NCI-H2081 (cell line): ENCODE data around the gene STX10.
"Not testable (repeated sequence)": the region's sequence is repeated elsewhere in the genome, so short reads cannot be mapped to it uniquely, and the experiment has no call there.

Source experiments
- DNase-seq, 2 experiments: peaks; one replicate each; lab custom pipeline; 2025; lab: John Stamatoyannopoulos, UW

STX10 gene, protein sequence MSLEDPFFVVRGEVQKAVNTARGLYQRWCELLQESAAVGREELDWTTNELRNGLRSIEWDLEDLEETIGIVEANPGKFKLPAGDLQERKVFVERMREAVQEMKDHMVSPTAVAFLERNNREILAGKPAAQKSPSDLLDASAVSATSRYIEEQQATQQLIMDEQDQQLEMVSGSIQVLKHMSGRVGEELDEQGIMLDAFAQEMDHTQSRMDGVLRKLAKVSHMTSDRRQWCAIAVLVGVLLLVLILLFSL

DNA sequence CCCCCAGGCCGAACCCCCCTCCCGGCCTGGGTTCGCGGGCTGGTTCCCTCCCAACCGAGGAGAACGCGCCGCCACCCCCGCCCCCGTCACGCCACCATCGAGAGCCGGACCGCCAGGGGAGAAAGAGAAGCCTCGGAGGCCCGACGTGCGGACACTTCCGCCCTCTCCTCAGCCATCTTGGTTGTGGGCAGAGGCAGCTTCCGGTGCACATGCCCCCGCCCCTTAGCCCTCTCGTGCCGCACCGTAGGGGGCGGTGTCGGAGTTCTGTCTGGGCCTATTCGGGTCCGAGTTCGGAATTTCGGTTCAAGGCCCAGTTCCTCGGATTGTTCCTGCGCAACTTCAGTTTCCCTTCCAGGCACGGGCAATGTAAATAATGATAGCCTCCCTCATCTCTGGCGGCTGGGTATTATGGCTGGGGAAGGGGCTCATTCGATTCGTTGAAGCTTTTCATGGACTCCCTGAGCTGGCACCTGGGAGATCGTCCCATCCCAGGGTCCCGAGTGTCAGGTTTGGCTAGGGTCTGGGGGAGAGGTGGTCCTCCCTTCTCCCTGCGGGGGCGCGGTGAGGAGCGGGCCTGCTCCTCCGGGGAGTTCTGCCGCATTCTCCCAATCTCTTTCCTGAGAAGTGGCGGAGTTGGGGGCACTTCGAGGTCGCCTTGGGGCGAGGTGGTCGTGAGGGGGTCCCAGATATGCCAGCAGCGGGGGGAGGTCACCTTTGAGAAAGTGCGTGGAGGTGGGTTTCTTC lies at the start of gene STX10, which contains the start of gene IER2:
Gene STX10, minus strand, starts transcription at position 189 of the 744 bp plus-strand sequence. CDS start 202 bp downstream, outside the sequence.
Gene IER2, plus strand, starts transcription at position 225 of the 744 bp plus-strand sequence. CDS start 2,776 bp downstream, outside the sequence.
- peak; percentile 84 to 94 for DNase-seq

DNA sequence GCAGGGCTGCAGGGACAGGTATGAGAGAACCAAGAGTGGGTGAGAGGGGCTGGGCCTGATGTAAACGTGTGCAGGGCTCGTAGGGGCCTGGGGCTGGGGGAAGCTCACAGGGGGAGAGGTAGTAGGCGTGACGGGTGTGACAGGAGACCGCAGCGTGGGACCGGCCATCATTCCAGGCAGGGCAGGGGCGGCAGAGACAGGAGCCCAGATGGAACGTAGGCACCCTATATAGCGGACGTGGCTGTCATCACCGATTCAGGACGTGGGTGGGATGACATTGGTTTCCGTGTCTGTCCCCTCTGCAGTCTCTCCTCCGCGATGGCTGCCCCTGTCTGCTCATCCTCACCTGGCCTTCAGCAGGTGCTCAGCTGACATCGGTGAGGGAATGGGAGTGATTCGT lies 48.5 kb upstream of the STX10 start:
- DNase-seq: no peak

DNA sequence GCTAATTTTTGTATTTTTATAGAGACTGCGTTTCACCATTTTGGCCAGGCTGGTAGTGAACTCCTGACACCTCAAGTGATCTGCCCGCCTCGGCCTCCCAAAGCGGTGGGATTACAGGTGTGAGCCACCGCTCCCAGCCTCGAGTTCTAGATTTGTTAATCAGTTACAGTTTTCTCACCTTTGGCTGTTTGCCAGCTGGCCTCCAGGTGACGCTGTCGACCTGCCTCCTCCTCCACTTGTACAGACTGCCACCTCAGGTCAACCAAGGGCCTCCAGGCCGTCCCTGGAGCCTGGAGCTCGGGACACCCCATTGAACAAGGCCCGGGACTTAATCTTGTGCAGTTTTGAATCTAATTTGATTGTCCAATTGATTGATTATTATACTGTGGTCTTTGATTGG lies 45.5 kb upstream of the STX10 start:
- DNase-seq: no peak

DNA sequence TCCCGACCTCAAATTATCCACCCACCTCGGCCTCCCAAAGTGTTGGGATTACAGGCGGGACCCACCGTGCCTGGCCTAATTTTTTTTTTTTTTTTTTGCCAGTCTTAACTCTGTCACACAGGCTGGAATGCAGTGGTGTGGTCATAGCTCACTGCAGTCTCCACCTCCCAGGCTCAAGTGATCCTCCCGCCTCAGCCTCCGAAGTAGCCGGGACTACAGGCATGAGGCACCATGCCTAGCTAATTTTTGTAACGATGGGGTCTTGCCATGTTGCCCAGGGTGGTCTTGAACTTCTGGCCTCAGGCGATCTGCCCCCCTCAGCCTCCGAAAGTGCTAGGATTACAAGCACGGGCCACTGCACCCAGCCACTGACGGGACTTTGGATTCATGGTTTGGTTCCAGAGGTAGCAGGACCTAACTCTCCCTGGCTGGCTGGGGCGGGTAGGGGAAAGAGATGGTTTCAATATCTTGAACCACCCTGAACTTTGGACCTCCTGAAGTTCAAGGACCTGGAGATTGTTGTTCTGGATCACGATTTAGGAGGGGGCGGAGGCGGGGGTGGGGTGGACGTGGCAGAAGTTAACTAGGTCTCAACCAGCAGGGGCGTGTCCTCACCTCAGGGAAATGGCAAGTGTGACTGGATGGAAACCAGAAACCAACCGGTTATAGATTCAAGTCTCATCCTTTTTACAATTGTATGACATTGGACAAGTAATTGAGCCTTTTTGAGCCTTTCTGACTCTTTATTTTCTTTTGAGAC lies 40.8 kb upstream of the STX10 start:
- no peak for DNase-seq

DNA sequence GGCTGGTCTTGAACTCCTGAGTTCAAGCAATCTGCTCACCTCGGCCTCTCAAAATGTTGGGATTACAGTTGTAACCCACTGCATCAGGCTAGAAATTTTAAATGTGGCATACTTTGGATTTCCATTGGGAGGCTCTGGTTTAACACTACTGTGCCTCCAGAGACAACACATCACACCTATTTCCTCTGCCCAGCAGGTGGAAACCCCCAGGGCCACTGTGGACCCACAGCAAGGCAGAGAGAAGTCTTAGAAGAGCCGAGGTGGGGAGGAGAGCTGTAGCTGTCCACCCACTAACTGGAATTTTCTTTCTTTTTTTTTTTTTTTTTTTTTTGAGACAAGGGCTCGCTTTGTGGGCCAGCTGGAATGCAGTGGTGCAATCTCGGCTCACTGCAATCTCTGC lies 39.4 kb upstream of the STX10 start:
- DNase-seq: no peak

DNA sequence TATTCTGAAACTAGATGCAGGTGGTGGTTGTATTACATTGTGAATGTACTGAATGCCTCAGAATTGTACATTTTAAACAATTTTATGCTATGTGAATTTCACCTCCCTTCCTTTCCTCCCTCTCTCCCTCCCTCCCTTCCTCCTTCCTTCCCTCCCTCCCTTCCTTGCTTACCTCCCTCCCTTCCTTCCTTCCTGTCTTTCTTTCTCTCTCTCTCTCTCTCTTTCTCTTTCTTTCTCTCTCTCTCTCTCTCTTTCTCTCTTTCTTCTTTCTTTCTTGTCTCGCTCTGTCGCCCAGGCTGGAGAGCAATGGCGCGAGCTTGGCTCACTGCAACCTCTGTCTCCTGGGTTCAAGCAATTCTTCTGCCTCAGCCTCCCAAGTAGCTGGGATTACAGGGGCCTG lies 37.2 kb upstream of the STX10 start:
- DNase-seq: no peak

DNA sequence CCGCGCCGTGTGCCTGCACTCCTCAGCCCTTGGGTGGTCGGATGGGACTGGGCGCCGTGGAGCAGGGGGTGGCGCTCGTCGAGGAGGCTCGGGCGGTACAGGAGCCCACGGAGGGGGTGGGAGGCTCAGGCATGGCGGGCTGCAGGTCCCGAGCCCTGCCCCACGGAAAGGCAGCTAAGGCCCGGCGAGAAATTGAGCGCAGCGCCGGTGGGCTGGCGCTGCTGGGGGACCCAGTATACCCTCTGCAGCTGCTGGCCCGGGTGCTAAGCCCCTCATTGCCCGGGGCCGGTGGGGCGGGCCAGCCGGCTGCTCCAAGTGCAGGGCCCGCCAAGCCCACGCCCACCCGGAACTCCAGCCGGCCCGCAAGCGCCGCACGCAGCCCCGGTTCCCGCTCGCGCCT lies 36.5 kb upstream of the STX10 start:
- not testable (repeated sequence) for DNase-seq

DNA sequence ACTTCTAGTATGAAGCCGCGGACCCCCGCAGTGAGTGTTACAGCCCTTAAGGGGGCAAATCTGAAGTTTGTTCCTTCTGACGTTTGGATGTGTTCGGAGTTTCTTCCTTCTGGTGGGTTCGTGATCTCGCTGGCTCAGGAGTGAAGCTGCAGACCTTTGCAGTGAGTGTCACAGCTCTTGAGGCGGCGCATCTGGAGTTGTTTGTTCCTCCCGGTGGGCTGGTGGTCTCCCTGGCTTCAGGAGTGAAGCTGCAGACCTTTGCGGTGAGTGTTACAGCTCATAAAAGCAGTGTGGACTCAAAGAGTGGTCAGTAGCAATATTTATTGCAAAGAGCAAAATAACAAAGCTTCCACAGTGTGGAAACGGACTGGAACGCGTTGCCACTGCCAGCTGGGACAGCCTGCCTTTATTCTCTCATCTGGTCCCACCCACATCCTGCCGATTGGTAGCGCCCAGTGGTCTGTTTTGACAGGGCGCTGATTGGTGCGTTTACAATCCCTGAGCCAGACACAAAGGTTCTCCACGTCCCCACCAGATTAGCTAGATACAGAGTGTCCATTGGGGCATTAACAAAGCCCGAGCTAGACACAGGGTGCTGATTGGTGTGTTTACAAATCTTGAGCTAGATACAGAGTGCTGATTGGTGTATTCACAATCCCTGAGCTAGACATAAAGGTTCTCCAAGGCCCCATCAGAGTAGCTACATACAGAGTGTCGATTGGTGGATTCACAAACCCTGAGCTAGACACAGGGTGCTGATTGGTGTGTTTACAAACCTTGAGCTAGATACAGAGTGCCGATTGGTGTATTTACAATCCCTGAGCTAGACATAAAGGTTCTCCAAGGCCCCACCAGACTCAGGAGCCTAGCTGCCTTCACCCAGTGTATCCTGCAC lies 35.8 kb upstream of the STX10 start:
- not testable (repeated sequence) for DNase-seq

DNA sequence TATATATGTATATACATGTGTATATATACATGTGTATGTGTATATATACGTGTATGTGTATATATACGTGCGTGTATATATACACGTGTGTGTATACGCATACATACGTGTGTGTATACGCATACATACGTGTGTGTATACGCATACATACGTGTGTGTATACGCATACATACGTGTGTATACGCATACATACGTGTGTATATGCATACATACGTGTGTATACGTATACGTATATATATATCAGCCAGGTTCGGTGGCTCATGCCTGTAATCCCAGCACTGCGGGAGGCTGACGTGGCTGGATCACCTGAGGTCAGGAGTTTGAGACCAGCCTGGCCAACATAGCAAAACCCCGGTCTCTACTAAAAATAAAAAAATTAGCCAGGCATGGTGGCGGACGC lies 34.8 kb upstream of the STX10 start:
- not testable (repeated sequence) for DNase-seq

DNA sequence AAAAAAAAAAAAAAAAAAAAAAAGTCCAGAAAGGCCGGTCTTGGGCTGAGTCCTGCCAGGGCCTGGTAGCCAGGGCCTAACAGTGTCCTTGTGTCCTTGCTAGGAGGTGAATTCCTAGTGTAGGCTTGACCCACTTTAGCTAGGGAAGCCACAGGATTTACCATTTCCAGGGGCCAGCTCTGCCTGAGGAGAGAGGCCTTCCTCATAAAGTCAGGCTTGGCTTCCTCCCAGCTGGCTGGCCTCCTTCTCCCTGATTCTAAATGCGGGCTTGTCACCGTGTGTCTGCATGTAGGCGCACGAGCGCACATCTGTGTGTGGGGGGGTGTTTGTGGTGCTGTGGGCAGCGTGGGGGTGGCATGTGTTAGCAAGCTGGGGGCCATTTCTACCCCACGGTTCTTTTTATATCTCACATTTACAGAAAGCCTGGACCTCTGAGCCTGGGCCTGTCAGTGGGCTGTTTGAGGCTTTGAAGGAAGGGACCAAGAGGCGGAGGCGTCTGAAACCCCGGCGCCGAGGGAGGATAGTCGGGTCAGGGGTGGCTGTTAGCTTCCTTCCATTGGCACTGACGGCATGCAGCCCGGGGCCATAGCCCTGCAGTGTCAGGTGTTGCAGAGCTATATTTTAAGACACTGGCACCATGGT lies 31.7 kb upstream of the STX10 start:
- no peak for DNase-seq

DNA sequence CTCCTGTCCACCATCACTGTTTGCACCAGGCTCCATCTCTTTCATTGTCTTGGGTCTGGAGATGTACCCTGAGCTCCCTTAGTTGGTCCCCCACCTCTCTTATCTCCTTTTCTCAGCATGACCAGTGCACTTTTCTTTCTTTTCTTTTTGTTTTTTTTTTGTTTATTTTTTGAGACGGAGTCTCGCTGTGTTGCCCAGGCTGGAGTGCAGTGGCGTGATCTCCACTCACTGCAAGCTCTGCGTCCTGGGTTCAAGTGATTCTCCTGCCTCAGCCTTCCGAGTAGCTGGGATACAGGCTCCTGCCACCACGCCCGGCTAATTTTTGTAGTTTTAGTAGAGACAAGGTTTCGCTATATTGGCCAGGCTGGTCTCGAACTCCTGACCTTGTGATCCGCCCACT lies 28.1 kb upstream of the STX10 start:
- not testable (repeated sequence) for DNase-seq

DNA sequence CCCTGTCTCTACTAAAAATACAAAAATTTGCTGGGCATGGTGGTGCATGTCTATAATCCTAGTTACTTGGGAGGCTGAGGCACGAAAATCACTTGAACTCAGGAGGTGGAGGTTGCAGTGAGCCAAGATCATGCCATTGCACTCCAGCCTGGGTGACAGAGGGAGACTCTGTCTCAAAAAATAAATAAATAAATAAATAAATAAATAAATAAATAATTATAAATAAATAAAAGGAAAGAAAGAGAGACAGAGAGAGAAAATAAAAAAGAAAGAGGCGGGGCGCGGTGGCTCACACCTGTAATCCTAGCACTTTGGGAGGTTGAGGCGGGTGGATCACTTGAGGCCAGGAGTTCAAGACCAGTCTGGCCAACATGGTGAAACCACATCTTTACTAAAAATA lies 27.4 kb upstream of the STX10 start:
- not testable (repeated sequence) for DNase-seq

DNA sequence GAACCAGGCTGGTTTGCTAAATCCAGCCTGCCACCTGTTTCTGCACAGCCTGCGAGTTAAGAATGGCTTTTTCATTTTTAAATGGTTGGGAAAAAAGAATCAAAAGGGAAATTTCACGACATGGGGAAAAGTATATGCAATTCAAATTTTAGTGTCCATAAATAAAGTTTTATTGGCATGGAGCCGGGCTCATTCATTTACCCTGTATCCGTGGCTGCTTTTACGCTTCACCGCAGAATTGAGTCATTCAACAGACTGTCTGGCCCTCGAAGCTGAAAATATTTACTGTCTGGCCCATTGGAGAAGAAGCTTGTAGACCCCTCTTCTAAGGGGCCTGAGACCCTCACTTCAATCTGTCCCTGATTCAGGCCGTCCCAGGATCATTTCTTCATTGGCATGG lies 26.2 kb upstream of the STX10 start:
- DNase-seq: no peak

DNA sequence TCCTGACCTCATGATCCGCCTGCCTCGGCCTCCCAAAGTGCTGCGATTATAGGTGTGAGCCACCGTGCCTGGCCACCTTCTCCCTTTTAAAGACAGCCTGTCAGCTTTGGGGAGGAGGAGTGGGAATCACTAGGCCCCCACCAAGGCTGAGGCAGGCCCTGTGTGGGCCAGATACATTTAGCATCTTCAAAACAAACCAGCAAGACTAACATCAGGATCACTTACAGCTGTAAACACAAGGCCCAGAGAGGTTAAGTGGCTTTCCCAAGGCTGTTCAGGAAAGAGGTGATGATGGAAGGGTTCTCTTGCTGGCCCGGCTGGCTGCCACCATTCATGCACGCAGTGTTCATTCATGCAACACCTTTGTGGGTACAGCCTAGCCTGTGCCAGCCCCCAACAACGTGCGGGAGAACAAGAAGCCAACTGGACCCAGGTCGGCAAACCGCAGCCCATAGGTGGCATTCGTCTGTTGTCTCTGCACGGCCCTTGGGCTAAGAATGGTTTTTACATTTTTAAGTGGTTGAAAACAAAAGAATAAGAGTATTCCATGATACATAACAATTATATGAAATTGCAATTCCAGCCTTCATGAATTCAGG lies 23.1 kb upstream of the STX10 start:
- no peak for DNase-seq

DNA sequence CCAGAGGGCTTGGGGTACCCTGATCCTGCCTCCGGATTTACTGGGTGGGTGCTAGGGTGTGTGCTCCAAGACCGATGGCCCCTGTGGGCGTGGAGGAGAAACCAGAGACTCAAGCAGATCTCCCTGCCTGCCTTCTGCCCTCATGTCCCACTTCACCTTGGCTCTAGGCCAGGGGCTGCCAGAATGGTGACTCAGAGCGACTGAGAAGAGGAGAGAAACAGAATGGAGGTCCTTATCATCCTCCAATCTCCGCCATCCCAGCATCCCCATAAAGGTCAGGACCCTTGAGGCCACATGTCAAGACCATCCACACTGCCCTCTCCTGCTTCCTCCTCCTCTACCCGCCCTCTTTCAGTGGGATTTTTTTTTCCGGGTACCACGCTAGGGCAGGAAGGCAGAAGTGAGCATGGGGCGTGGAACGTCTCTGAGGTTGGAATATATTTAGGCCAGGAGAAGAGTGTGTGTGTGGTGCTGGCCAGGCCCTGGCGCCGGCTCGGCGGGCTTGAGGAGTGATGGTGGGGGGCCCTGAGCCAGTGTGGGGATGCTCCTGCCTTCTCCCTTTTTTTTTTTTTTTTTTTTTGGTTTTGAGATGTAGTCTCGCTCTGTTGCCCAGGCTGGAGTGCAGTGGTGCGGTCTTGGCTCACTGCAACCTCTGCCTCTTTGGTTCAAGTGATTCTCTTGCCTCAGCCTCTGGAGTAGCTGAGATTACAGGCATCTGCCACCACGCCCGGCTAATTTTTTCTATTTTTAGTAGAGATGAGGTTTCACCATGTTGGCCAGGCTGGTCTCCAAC lies 22.4 kb upstream of the STX10 start:
- no peak for DNase-seq

DNA sequence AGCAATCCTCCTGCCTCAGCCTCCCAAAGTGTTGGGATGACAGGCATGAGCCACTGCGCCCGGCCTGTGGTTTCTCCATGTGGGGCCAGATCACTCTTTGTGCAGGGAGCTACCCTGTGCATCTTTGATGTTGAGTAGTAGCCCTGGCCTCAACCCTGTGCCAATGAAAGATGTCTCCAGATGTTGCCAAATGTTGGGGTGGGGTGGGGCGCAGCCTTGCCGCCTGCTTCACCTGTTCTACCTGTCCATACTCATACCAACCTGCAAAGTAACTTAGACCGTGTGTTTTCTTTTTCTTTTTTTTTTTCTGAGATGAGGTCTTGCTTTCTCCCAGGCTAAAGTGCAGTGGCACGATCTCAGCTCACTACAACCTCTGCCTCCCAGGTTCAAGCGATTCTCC lies 21.0 kb upstream of the STX10 start:
- DNase-seq: no peak

DNA sequence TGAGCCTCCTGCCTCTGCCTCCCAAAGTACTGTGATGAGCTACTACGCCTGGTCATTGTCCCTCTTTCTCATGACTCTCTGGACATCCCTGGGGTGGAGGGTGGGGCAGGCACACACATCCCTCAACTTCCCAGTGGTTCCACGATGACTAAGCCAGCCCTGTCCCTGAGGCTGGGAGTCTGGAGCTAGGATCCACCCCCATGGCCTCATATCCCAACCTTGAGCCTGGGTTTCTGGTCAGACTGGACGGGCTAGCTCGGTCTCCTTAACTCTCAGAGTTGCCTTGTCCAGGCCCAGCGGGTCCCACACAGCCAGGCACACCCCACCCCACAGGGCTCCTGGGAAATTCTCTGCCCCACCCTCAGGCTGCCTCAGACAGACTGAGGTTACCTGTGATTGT lies 19.6 kb upstream of the STX10 start:
- no peak for DNase-seq

DNA sequence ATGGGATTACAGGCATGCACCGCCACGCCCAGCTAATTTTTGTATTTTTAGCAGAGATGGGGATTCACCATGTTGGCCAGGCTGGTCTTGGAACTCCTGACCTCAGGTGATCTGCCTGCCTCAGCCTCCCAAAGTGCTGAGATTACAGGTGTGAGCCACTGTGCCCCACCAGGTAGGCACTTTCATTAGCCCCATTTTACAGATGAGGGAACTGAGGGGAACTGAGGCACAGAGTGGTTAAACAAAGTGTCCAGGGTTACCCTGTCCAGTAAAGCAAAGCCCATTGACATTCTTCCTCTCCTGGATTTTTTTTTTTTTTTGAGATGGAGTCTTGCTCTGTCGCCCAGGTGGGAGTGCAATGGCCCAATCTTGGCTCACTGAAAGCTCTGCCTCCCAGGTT lies 16.0 kb upstream of the STX10 start:
- not testable (repeated sequence) for DNase-seq

DNA sequence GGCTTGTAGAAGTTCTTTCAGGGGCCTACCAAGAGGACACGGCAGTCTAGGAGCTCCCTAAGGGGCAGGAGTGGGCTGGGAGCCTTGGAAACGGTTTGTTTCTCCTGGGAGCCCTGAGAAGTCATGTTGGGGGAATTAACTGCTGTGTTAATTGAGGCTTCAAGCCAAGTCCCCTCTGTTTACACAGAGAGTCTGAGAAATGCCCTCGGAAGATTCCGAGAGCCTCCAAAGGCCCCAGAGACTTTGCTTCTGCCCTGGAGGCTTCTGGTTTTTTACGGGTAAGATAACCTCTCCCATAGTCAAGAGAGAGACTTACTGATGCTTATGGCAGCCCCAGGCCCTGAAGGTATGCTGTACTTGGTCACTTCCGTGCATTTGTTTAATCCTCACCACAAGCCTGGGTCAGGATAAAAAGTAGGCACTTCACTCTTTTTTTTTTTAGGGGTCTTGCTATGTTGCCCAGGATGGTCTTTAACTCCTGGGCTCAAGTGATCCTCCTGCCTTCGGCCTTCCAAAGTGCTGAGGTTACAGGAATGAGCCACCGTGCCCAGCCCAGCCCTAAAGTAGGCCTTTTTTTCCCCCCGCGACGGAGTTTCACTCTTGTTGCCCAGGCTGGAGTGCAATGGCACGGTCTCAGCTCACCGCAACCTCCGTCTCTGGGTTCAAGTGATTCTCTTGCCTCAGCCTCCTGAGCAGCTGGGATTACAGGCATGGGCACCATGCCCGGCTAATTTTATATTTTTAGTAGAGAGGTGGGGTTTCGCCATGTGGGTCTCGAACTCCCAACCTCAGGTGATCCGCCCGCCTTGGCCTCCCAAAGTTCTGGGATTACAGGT lies 15.2 kb upstream of the STX10 start:
- no peak for DNase-seq
